ENCODE measurements around the gene C1orf21.
A peak's percentile ranks its signal among the peaks of the same experiment; 100 is the strongest.

Gene C1orf21

GRCh38 chr1:184535191-184535970, 148.6 kb downstream of the C1orf21 start:
- no peak overlapping the region for H3K4me3 ChIP-seq (ENCODE audit: low read depth, low read length)
- DNase-seq (ENCODE audit: low read depth, low spot score), result peak; percentile 19
- TF ChIP-seq, protein P1, sequence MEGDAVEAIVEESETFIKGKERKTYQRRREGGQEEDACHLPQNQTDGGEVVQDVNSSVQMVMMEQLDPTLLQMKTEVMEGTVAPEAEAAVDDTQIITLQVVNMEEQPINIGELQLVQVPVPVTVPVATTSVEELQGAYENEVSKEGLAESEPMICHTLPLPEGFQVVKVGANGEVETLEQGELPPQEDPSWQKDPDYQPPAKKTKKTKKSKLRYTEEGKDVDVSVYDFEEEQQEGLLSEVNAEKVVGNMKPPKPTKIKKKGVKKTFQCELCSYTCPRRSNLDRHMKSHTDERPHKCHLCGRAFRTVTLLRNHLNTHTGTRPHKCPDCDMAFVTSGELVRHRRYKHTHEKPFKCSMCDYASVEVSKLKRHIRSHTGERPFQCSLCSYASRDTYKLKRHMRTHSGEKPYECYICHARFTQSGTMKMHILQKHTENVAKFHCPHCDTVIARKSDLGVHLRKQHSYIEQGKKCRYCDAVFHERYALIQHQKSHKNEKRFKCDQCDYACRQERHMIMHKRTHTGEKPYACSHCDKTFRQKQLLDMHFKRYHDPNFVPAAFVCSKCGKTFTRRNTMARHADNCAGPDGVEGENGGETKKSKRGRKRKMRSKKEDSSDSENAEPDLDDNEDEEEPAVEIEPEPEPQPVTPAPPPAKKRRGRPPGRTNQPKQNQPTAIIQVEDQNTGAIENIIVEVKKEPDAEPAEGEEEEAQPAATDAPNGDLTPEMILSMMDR (IDR thresholded peaks at IDR 0.05; ENCODE audit: low read depth, low read length), result no peak
- in situ Hi-C loops (cut with HindIII; ENCODE audit: low sequenced_read_pairs), result no loop called here

DNA sequence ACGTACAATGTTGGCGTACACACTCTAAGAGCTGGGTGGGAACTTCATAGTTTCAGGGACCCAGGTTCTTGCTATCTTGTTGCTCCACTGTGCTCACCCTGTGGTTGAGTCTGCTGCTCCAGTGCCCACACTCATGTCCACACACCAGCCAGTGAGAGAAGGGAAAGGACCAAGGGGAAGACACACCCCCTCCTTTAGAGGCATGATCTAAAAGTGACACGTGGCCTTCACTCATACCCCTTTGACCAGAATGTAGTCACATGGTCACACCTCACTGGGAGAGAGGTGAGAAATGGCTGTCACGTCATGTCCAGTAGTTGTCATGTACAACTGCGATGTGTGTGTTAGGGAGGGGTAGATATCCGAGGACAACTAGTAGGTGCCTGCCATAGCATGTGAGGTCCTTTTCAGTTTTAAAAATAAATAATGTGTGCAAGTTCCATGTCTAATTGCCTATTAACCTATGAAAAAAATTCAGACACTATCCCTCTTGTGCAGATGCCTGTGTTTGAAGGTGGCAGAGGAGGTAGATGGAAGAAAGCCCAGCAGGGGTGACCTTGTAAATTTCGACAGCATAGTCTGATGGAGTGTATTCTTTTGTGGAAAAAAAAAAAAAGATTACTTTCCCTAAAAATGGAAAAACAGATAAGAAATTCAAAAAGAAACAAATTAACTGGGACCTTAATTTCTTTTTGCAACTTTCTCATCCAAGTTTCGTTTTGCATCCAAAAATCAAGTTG, 149.6 kb downstream of the C1orf21 start:
- H3K4me3 ChIP-seq (ENCODE audit: low read depth, low read length), result no peak overlapping the region
- TF ChIP-seq, protein P1 (IDR thresholded peaks at IDR 0.05; ENCODE audit: low read depth, low read length), result no peak
- in situ Hi-C loops (cut with HindIII; ENCODE audit: low sequenced_read_pairs), result no loop called here
- DNase-seq (ENCODE audit: low read depth, low spot score), result no peak

DNA sequence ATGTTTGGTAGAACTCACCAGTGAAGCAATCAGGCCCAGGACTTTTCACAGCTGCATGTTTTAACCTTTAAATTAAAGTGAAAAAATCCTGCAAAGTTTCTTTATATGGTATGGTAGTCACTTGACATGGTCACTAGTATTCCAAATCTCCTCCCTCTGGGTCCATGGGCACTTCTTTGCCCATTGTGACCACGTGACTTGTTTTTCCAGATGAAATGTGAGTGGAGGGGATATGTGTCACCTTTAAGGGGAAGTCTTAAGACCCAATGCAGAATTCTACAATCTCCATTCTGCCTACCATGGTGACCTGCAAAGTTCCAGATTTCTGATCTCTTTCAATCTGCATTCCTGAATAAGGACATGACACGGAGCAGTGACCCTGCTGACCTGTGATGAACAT, 152.8 kb downstream of the C1orf21 start:
- DNase-seq (ENCODE audit: low read depth, low spot score), result no peak
- in situ Hi-C loops (cut with HindIII; ENCODE audit: low sequenced_read_pairs), result no loop called here
- TF ChIP-seq, protein P1 (IDR thresholded peaks at IDR 0.05; ENCODE audit: low read depth, low read length), result no peak
- no peak overlapping the region for H3K4me3 ChIP-seq (ENCODE audit: low read depth, low read length)

- TF ChIP-seq, protein P1 (IDR thresholded peaks at IDR 0.05; ENCODE audit: low read depth, low read length), result no peak
- no peak overlapping the region for H3K4me3 ChIP-seq (ENCODE audit: low read depth, low read length)
- DNase-seq (ENCODE audit: low read depth, low spot score), result no peak
- in situ Hi-C loops (cut with HindIII; ENCODE audit: low sequenced_read_pairs), result no loop called here
Measured at GRCh38 chr1:184541537-184542152, 154.8 kb downstream of the C1orf21 start.

- TF ChIP-seq, protein P1 (IDR thresholded peaks at IDR 0.05; ENCODE audit: low read depth, low read length), result no peak
- in situ Hi-C loops (cut with HindIII; ENCODE audit: low sequenced_read_pairs), result no loop called here
- H3K4me3 ChIP-seq (ENCODE audit: low read depth, low read length), result no peak overlapping the region
- no peak for DNase-seq (ENCODE audit: low read depth, low spot score)
Measured at GRCh38 chr1:184542291-184542690, 155.5 kb downstream of the C1orf21 start.

- in situ Hi-C loops (cut with HindIII; ENCODE audit: low sequenced_read_pairs), result no loop called here
- peak; percentile 7 for DNase-seq (ENCODE audit: low read depth, low spot score)
- TF ChIP-seq, protein P1 (IDR thresholded peaks at IDR 0.05; ENCODE audit: low read depth, low read length), result no peak
- H3K4me3 ChIP-seq (ENCODE audit: low read depth, low read length), result no peak overlapping the region
Measured at GRCh38 chr1:184545601-184546000, 158.8 kb downstream of the C1orf21 start.

All from astrocyte of the spinal cord (primary cell).